SJSA1 (cell line): Measurements from ENCODE around the gene RAPGEF4. TPM values are rescaled to one million over a fixed set of nuclear protein-coding genes. Genes with fewer than 3 reads are reported as not detected.

Experiments used
- DNase-seq, 2 experiments: peaks; one replicate each; pipeline ENCODE4 v3.0.0-alpha.2; 2015 to 2020; ENCODE audit warnings: low spot score in 2 of 2, low read depth in 1 of 2
- H3K27ac ChIP-seq: fragments of 250-450 bp; sonication (Bioruptor Pico); 2 replicates; pipeline ENCODE4 v1.5.1; 2020; ENCODE audit warnings: mild to moderate bottlenecking, moderate library complexity
- H3K27me3 ChIP-seq: fragments of 250-450 bp; sonication (Bioruptor Pico); replicated peaks from 2 replicates; pipeline ENCODE4 v1.5.1; 2020; ENCODE audit warnings: mild to moderate bottlenecking, moderate library complexity
- H3K36me3 ChIP-seq: fragments of 250-450 bp; sonication (Bioruptor Pico); 2 replicates; pipeline ENCODE4 v1.5.1; 2020; ENCODE audit warnings: mild to moderate bottlenecking
- H3K4me1 ChIP-seq: fragments of 250-450 bp; sonication (Bioruptor Pico); replicated peaks from 2 replicates; pipeline ENCODE4 v1.6.1; 2021; ENCODE audit warnings: mild to moderate bottlenecking
- H3K4me3 ChIP-seq: fragments of 250-450 bp; sonication (Bioruptor Pico); 2 replicates; pipeline ENCODE4 v1.5.1; 2020; ENCODE audit warnings: mild to moderate bottlenecking
- H3K9me3 ChIP-seq: fragments of 250-450 bp; sonication (Bioruptor Pico); replicated peaks from 2 replicates; pipeline ENCODE4 v1.5.1; 2020; ENCODE audit warnings: mild to moderate bottlenecking
- total RNA-seq: library from RNA; depleted of rRNA; stranded (reverse); fragments of >200 nt; shearing (Covaris generic); gene quantifications from 2 replicates; pipeline ENCODE4 v1.2.3, GENCODE V29; 2014

The RAPGEF4 gene
- total RNA-seq, 1 experiment from 2014 or later: 0.47 TPM

DNA sequence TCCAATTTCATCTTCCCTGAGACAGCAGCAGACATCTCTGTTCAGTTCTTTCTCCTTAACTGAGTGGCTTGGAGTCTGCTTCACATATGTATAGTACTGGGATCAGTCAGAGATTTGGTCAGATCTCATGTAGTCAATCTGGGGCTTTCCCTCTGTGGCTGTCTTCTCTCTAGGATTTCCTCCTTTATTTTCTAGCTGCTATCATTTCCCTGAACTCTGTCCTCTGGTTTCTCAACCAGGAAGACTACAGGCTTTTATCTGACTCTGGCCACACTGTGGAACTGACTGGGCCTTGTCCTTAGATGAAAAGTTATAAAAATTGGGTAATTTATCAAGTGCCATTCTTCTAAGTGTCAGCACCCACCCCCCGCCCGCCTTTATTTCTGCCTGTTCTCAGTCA, 121.0 kb downstream of the RAPGEF4 start:
- H3K36me3 ChIP-seq: no peaks in the 10 kb centered on the region
- H3K4me3 ChIP-seq: no peak overlapping the region
- H3K27ac ChIP-seq: no peak overlapping the region
- no peaks in the 10 kb centered on the region for H3K9me3 ChIP-seq
- peaks cover 10% of the 10 kb centered on the region for H3K4me1 ChIP-seq
- no peaks in the 10 kb centered on the region for H3K27me3 ChIP-seq
- no peak for DNase-seq

DNA sequence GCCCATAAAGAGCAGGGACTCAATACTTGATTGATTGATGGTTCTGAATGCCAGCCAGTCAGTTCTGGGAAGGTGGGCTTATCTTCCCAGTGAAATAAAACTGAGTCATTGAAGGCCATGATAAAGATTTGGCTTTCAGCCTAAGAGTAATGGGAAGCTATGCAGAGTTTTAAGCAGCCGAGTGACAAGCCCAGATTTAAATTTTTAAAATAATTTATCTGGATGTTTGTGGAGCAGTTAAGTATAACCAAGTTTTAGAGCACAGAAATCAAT, 122.8 kb downstream of the RAPGEF4 start:
- Histone ChIP-seq H3K27ac (no peak overlapping the region), H3K27me3 (no peaks in the 10 kb centered on the region), H3K4me3 (no peak overlapping the region), H3K4me1 (peaks cover 10% of the 10 kb centered on the region), H3K36me3 (no peaks in the 10 kb centered on the region), H3K9me3 (no peaks in the 10 kb centered on the region)
- no peak for DNase-seq

DNA sequence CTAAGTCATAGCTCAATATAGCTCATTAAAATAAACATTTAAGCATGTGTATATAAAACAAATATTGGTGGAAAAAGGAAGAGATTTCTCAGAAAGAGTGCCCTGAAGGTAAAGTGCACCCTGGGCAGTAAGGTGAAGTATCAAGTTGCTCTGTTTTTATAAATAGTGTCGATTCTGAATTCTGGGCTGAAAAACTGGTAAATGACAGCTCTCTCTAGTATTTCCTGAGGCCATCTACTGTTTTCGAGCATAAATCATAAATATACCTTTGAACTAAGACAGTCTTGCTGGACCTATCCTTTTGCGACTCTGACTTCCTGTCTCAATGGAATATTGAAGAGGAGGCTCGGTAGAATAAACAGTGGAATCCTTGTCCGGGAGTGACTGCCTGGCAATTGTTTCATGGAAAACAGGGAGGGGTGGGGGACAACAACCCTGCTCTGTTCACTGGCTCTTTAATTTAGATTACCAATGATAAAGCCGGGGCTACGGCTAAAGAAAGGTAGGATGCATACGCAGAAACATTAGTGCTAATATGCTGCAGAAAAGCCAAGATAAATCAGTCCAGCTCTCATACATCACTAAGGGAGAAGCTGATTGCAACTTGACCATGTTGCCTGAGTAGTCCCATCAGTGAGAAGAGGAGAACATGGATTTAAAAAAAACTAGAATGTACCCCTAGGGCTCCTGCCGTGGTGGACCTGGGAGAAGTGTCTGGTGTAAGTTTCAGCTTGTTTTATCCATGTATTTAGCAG, 124.1 kb downstream of the RAPGEF4 start:
- H3K36me3 ChIP-seq: no peaks in the 10 kb centered on the region
- DNase-seq: peak in 1 of 2 experiments; percentile 25
- peaks cover 10% of the 10 kb centered on the region for H3K4me1 ChIP-seq
- H3K4me3 ChIP-seq: no peak overlapping the region
- H3K27me3 ChIP-seq: no peaks in the 10 kb centered on the region
- H3K9me3 ChIP-seq: no peaks in the 10 kb centered on the region
- no peak overlapping the region for H3K27ac ChIP-seq

DNA sequence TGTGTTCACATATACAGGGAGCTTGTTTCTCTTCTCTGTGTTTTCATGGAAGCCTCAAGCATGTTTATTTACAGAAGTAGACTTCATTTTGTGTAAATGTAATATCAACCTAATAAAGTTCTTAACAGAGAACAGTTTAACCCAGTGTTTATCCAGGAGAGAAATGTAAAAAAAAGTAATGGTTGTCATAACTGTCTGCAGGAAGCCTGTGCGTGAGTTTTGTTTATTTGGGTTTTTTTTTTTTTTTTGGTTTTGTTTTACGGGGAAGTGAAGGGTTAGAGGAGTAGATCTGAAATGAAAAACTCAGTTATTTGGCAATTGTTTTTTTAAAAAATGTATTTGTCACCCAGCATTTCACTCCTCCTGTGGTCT, 124.7 kb downstream of the RAPGEF4 start:
- Histone ChIP-seq H3K9me3 (no peaks in the 10 kb centered on the region), H3K36me3 (no peaks in the 10 kb centered on the region), H3K27me3 (no peaks in the 10 kb centered on the region), H3K4me3 (no peak overlapping the region), H3K27ac (no peak overlapping the region), H3K4me1 (peaks cover 10% of the 10 kb centered on the region)
- DNase-seq: peak in 1 of 2 experiments; percentile 19

DNA sequence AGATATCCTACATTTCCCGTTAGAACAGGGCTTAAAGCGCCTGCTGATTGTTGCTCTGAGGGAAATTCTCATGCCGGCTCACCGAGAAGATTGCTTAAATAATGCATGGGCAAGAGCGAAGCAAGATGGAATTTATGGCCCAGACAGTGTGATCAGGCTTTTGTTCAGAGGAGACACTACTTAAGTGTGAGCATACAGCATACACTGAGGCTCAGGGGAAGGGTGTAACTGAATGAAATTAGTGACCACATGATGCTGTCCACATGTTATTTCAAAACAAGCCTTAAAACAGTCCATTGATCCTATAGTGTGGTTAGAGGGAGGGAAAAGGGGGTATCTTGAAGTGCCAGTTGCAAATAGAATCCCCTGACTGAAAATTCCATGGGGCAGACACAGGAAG, 125.5 kb downstream of the RAPGEF4 start:
- Histone ChIP-seq H3K27me3 (no peaks in the 10 kb centered on the region), H3K36me3 (no peaks in the 10 kb centered on the region), H3K27ac (no peak overlapping the region), H3K4me1 (peaks cover 10% of the 10 kb centered on the region), H3K9me3 (no peaks in the 10 kb centered on the region), H3K4me3 (no peak overlapping the region)
- no peak for DNase-seq

DNA sequence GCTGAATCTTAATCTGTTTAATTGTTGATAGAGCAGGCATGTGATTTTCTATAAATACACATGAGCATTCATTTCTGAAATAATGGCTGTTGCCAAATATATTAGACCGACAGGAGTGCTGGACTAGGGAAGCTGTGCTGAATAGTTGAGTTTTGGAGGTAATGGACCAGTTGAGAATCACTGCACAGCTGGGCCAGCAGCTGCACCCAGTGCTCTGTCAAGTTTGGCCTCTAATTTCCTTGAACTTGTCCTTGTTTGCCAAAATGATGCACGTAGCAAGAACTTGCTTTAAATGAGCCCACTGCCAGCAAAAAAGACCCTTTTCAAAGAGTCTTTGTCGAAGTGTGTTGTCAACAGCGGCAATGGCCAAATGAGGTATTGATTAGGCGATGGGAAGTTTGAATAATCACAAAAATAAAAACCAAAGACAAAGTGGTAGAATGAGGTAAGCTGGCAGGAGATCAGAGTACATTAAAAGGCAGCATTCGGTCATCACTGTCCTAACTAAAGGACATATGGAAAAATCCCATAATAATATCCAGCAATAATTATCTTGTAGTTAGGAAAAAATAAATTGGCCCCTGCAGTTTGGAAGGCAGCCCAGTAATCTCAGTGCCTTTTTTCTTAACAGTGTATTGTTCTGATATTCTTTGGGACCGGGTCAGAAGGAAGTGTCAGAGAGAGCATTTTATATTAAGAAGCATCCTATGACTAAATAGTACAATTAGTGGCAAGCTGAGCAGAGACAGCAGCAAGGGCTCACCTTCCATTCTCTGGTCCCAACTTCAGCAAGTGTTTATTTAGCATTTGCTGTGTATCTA, 126.2 kb downstream of the RAPGEF4 start:
- Histone ChIP-seq H3K4me3 (no peak overlapping the region), H3K4me1 (peaks cover 10% of the 10 kb centered on the region), H3K36me3 (no peaks in the 10 kb centered on the region), H3K9me3 (no peaks in the 10 kb centered on the region), H3K27ac (no peak overlapping the region), H3K27me3 (no peaks in the 10 kb centered on the region)
- no peak for DNase-seq

DNA sequence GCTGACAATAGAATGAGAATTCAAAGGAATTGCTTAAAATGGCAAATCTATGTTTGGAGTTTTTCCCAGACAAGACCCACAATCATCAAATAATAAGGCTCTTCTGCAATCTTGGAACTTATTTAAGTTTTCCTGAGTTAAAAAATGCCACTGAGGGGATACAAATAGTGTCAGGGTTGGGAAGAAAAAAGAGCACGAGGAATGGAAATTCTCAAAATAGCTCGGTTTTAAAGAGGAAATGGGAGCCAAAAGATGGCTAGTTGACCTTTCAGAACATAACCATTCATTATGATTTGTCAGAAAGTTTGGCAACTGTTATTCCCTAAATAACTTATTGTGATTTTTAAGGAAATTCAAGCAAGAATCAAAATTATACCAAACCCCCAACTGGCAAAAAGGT, 127.7 kb downstream of the RAPGEF4 start:
- Histone ChIP-seq H3K4me1 (peaks cover 10% of the 10 kb centered on the region), H3K9me3 (no peaks in the 10 kb centered on the region), H3K27me3 (no peaks in the 10 kb centered on the region), H3K27ac (no peak overlapping the region), H3K36me3 (no peaks in the 10 kb centered on the region), H3K4me3 (no peak overlapping the region)
- no peak for DNase-seq

DNA sequence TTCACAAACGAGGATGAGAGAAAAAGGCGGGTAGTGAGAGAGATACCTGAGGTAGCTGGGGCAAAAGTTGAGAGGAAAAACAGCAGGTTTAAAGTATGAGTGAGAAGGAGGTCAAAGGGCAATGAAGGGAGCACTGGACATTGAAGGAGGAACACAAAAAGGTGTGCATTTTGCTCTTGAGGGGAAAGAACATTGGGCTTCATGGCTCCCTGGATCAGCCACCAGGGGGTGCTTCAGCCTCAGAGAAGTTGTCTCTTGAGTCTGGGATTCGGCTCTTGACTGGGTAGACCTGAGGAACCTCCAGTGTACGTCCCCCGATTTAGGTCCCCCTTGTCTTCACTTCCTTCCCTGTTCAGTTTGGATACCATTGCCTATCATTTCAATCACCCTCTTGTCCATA, 128.5 kb downstream of the RAPGEF4 start:
- Histone ChIP-seq H3K27ac (no peak overlapping the region), H3K4me3 (no peak overlapping the region), H3K4me1 (peaks cover 10% of the 10 kb centered on the region), H3K27me3 (no peaks in the 10 kb centered on the region), H3K9me3 (no peaks in the 10 kb centered on the region), H3K36me3 (no peaks in the 10 kb centered on the region)
- DNase-seq: peak; percentile 54 to 64

DNA sequence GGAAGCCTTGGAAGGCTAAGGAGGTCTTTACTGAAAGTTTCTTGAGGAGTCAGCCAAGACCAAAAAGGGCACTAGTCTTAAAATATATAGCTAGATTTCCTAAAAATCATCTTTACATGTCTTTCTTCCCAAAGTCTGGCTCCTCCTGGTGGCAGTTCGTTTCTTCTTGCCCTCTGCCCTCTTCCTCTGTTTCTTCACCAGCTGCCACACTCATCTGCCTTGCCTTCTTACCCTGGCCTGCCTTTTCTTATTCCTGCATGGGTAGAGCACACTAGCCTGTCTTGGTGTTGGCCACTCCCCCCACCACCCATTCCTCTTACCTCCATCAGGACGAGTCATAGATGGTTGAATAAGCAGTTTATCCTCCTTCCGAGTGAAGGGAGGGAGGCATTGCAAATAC, 129.8 kb downstream of the RAPGEF4 start:
- H3K4me3 ChIP-seq: no peak overlapping the region
- no peaks in the 10 kb centered on the region for H3K36me3 ChIP-seq
- H3K9me3 ChIP-seq: no peaks in the 10 kb centered on the region
- H3K27ac ChIP-seq: no peak overlapping the region
- no peaks in the 10 kb centered on the region for H3K27me3 ChIP-seq
- DNase-seq: no peak
- no peaks in the 10 kb centered on the region for H3K4me1 ChIP-seq

DNA sequence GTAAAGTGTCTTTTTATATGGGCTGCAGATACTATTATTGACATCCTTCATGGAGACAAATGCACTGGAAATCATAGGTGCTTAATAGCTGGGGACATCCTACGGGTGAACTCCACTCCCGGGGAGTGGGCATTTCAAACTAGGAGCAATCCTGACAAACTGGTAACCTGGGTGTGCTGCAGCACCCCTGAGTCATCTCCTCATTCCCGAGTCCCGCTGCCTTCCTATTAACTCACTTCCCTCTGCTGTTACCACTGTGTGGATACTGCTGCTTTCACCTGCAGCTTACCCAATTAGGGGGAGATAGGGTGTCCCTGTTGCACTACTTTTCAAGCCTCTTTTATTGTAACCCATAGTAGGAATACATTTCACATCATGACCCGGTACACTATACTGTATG, 134.2 kb downstream of the RAPGEF4 start:
- H3K4me3 ChIP-seq: no peak overlapping the region
- no peaks in the 10 kb centered on the region for H3K27me3 ChIP-seq
- H3K36me3 ChIP-seq: no peaks in the 10 kb centered on the region
- DNase-seq: no peak
- H3K4me1 ChIP-seq: no peaks in the 10 kb centered on the region
- no peaks in the 10 kb centered on the region for H3K9me3 ChIP-seq
- H3K27ac ChIP-seq: no peak overlapping the region

DNA sequence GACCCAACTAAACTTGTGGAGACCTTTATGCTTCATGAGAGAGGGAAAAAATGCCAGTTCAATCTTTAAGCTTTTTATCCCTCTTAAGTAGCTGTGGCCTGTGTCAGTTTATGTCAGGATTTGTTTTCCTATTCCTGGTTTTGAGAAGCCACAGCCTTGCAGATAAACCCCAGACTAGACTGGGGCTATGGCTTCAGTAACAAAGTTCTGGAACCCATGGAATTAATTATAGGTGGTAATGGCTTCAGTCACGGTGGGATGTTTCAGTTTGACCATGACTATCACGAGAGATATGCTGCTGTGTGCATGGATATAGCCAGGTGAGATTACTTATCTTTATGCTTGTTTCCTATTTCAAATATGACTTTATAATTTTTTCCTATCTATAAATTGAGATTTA, 134.8 kb downstream of the RAPGEF4 start:
- no peaks in the 10 kb centered on the region for H3K4me1 ChIP-seq
- DNase-seq: no peak
- no peaks in the 10 kb centered on the region for H3K27me3 ChIP-seq
- H3K36me3 ChIP-seq: no peaks in the 10 kb centered on the region
- no peak overlapping the region for H3K4me3 ChIP-seq
- H3K9me3 ChIP-seq: no peaks in the 10 kb centered on the region
- no peak overlapping the region for H3K27ac ChIP-seq

DNA sequence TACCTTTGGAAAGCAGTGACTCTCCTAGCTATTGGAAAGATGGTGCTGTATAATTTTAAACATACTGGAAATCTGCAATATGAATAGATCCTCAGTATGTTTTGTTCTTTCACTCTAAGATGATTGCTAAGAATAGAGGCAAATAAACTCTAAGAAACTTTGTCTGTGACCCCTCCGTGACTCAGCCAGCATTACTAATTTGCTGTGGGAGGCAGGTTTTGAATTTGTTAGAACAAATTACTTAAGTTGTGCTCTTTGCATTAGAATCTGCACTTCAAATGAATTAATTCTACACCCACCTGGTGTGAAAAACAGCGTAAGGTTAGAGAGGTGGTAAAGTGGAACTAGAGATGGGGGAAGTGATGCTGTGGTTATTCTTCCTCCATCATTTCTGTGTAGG, 142.2 kb downstream of the RAPGEF4 start:
- Histone ChIP-seq H3K4me1 (no peaks in the 10 kb centered on the region), H3K9me3 (no peaks in the 10 kb centered on the region), H3K36me3 (no peaks in the 10 kb centered on the region), H3K27me3 (no peaks in the 10 kb centered on the region), H3K4me3 (no peak overlapping the region), H3K27ac (no peak overlapping the region)
- DNase-seq: no peak

DNA sequence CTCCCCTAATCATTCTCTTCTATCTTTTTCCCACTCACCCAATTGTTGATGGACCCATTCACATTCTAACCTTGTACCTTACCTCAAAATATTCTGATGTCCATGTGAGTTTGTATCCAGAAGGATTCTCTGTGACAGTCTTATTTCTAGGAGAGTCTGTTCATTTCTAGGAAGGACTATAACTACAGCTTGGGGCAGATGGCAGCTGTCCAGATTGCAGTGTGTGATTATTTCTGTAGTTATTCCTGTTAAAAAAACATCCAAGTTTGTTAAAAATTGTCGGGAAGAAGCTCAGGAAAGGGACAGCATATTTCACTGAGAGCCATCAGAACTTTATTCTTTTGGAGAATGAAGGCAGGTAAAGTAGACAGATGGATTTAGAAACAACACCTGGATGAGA, 142.6 kb downstream of the RAPGEF4 start:
- H3K27me3 ChIP-seq: no peaks in the 10 kb centered on the region
- no peak overlapping the region for H3K4me3 ChIP-seq
- no peak overlapping the region for H3K27ac ChIP-seq
- H3K36me3 ChIP-seq: no peaks in the 10 kb centered on the region
- H3K4me1 ChIP-seq: no peaks in the 10 kb centered on the region
- H3K9me3 ChIP-seq: no peaks in the 10 kb centered on the region
- DNase-seq: no peak

DNA sequence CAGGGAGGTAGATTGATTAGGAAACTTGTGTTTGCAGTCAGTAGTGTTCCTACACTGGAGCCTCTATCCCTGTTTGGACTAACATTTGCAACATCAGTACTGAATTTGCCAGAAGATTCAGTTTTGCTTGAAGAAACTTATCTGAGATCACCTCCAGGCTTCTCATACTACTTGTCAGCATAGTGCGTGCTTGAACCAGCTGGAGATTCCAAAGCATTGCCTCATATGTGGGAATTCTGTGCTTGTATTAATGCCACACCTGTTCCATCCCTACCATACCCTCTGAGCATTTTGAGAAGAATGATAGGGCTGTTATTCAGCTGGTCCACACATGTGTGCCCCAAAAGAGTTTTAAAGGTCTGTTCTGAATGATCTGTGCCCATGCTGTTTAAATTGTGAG, 148.7 kb downstream of the RAPGEF4 start:
- Histone ChIP-seq H3K27ac (no peak overlapping the region), H3K4me1 (no peaks in the 10 kb centered on the region), H3K27me3 (peaks cover 5% of the 10 kb centered on the region), H3K4me3 (no peak overlapping the region), H3K36me3 (no peaks in the 10 kb centered on the region), H3K9me3 (no peaks in the 10 kb centered on the region)
- DNase-seq: no peak
